SK-N-SH (cell line): ENCODE measurements around the gene INAFM2. TPM values are rescaled to one million over a fixed set of nuclear protein-coding genes. Genes with fewer than 3 reads are reported as not detected.

Source experiments
- CTCF ChIA-PET: fragments of 300-600, 350-600 bp; formaldehyde crosslinking; extraction: SDS; loops from one replicate; lab custom pipeline; 2021; lab: Yijun Ruan, JAX
- POLR2A ChIA-PET: fragments of 350-600 bp; sonication (Branson Sonifier 250); formaldehyde crosslinking; extraction: SDS; loops from one replicate; lab custom pipeline; 2020; ENCODE audit warnings: antibody characterized with exemption, inconsistent platforms; lab: Yijun Ruan, JAX
- DNase-seq: peaks from one replicate; pipeline ENCODE4 v3.0.0; 2012
- H2AFZ ChIP-seq: fragments of 200-600 bp; sonication (generic); 2 replicates; pipeline ENCODE4 v1.8.1; 2016; ENCODE audit warnings: antibody characterized with exemption, mild to moderate bottlenecking, low read depth
- H3F3A ChIP-seq: fragments of 200-600 bp; sonication (generic); replicated peaks from 2 replicates; pipeline ENCODE3; 2016; ENCODE audit warnings: antibody characterized with exemption, mild to moderate bottlenecking; ENCODE audit not compliant: insufficient read depth
- H3K27ac ChIP-seq, 2 experiments: fragments of 200-500 bp in 1 of 2; fragments of 200-600 bp in 1 of 2; sonication (Bioruptor generic) in 1 of 2; sonication (generic), shearing (Covaris generic) in 1 of 2; 2 replicates each; pipeline versions ENCODE4 v1.5.1 to v1.6.1; 2014 to 2016; ENCODE audit warnings: low read depth in 2 of 2, inconsistent platforms in 1 of 2, low read length in 1 of 2, mild to moderate bottlenecking in 1 of 2, mixed read lengths in 1 of 2
- H3K27me3 ChIP-seq: fragments of 200-600 bp; sonication (generic), shearing (Covaris generic); 2 replicates; pipeline ENCODE4 v1.6.1; 2016; ENCODE audit warnings: mixed run types; ENCODE audit not compliant: insufficient read depth
- H3K36me3 ChIP-seq, 2 experiments: fragments of 200-500 bp in 1 of 2; fragments of 200-600 bp in 1 of 2; sonication (Bioruptor generic) in 1 of 2; sonication (generic) in 1 of 2; replicated peaks in 1 of 2; 2 replicates each; pipeline versions ENCODE3 to v1.5.1; 2014 to 2016; ENCODE audit warnings: low read length in 1 of 2, mild to moderate bottlenecking in 1 of 2; ENCODE audit not compliant: insufficient read depth in 2 of 2, control insufficient read depth in 1 of 2
- H3K4me1 ChIP-seq, 2 experiments: fragments of 200-500 bp in 1 of 2; fragments of 200-600 bp in 1 of 2; sonication (Bioruptor generic) in 1 of 2; sonication (generic), shearing (Covaris generic) in 1 of 2; 2 replicates each; pipeline versions ENCODE4 v1.5.1 to v1.6.1; 2014 to 2016; ENCODE audit warnings: low read depth in 1 of 2, low read length in 1 of 2, mixed run types in 1 of 2; ENCODE audit not compliant: insufficient read depth in 2 of 2, control insufficient read depth in 1 of 2
- H3K4me2 ChIP-seq: fragments of 200-600 bp; sonication (generic), shearing (Covaris generic); 2 replicates; pipeline ENCODE4 v1.6.1; 2017; ENCODE audit warnings: mixed run types
- H3K4me3 ChIP-seq, 2 experiments: fragments of 200-500 bp in 1 of 2; fragments of 200-600 bp in 1 of 2; sonication (Bioruptor generic) in 1 of 2; sonication (generic), shearing (Covaris generic) in 1 of 2; 2 replicates each; pipeline versions ENCODE4 v1.5.1 to v1.8.1; 2014 to 2016; ENCODE audit warnings: low read depth in 2 of 2, inconsistent platforms in 1 of 2, low read length in 1 of 2, mild to moderate bottlenecking in 1 of 2, mixed read lengths in 1 of 2, moderate library complexity in 1 of 2
- H3K79me2 ChIP-seq: fragments of 200-600 bp; sonication (generic); 2 replicates; pipeline ENCODE4 v1.8.1; 2017; ENCODE audit warnings: mild to moderate bottlenecking; ENCODE audit not compliant: insufficient read depth
- H3K9ac ChIP-seq: fragments of 200-600 bp; sonication (generic); 2 replicates; pipeline ENCODE4 v1.6.1; 2017; ENCODE audit warnings: mixed run types
- H3K9me2 ChIP-seq: fragments of 200-600 bp; sonication (generic); 2 replicates; pipeline ENCODE4 v1.6.1; 2017; ENCODE audit warnings: mixed run types
- H3K9me3 ChIP-seq: fragments of 200-600 bp; sonication (generic); 2 replicates; pipeline ENCODE4 v1.6.1; 2017; ENCODE audit warnings: mixed run types, mild to moderate bottlenecking, moderate library complexity
- H4K20me1 ChIP-seq: fragments of 200-600 bp; sonication (generic); 2 replicates; pipeline ENCODE4 v1.6.1; 2017; ENCODE audit warnings: mild to moderate bottlenecking, mixed run types; ENCODE audit not compliant: insufficient read depth
- CHD2 ChIP-seq: fragments of 150-350 bp; IDR thresholded peaks from 2 replicates; pipeline ENCODE4 v1.6.1; 2018; ENCODE audit warnings: low read length; ENCODE audit not compliant: partially characterized antibody
- CTCF ChIP-seq: fragments of 200-600 bp; sonication (generic); IDR thresholded peaks from 2 replicates; pipeline ENCODE4 v1.6.1; 2017; ENCODE audit warnings: antibody characterized with exemption, mild to moderate bottlenecking, moderate library complexity
- FOSL2 ChIP-seq: IDR thresholded peaks from 2 replicates; pipeline ENCODE4 v1.4.0; 2012; ENCODE audit warnings: low read depth, mild to moderate bottlenecking, moderate library complexity, borderline replicate concordance
- IRF3 ChIP-seq: fragments of 150-350 bp; IDR thresholded peaks from 2 replicates; pipeline ENCODE4 v1.6.1; 2016; ENCODE audit warnings: mild to moderate bottlenecking, low read depth, low read length
- JUND ChIP-seq: IDR thresholded peaks from 2 replicates; pipeline ENCODE4 v1.4.0; 2012
- MAX ChIP-seq: IDR thresholded peaks from 2 replicates; pipeline ENCODE4 v1.4.0; 2012; ENCODE audit warnings: low read depth
- POLR2AphosphoS5 ChIP-seq: IDR thresholded peaks from 2 replicates; pipeline ENCODE4 v1.6.1; 2012; ENCODE audit warnings: low read depth, low read length
- RAD21 ChIP-seq: IDR thresholded peaks from 2 replicates; pipeline ENCODE4 v1.6.1; 2012; ENCODE audit warnings: mild to moderate bottlenecking, low read length
- RFX5 ChIP-seq: IDR thresholded peaks from 2 replicates; pipeline ENCODE4 v1.6.1; 2012; ENCODE audit warnings: mild to moderate bottlenecking, improper control_type of control experiment, low read length
- SIN3A ChIP-seq: IDR thresholded peaks from 2 replicates; pipeline ENCODE4 v1.6.1; 2012; ENCODE audit warnings: low read depth, mild to moderate bottlenecking, low read length, moderate library complexity, borderline replicate concordance
- SMC3 ChIP-seq: IDR thresholded peaks from 2 replicates; pipeline ENCODE4 v1.6.1; 2012; ENCODE audit warnings: low read depth, low read length, improper control_type of control experiment
- TAF1 ChIP-seq: IDR thresholded peaks from 2 replicates; pipeline ENCODE4 v1.6.1; 2012; ENCODE audit warnings: low read depth, mild to moderate bottlenecking, low read length, moderate library complexity, borderline replicate concordance
- TEAD4 ChIP-seq: IDR thresholded peaks from 2 replicates; pipeline ENCODE4 v1.4.0; 2012; ENCODE audit warnings: mild to moderate bottlenecking, borderline replicate concordance; ENCODE audit not compliant: insufficient read depth
- USF2 ChIP-seq: fragments of 150-350 bp; IDR thresholded peaks from 2 replicates; pipeline ENCODE4 v1.6.1; 2017; ENCODE audit warnings: antibody characterized with exemption, low read length, low read depth, borderline replicate concordance
- WGBS: methylation state at CpG from one replicate; pipeline ENCODE4 v1.1.6; 2017; ENCODE audit warnings: low lambda C conversion rate; 5-methylcytosine and 5-hydroxymethylcytosine counted together
- polyA plus RNA-seq, 3 experiments: library from polyadenylated mRNA; depleted of rRNA; stranded (reverse); fragments of >200 nt; gene quantifications; 2 replicates each; pipeline ENCODE4 v1.2.3, GENCODE V29; 2012

INAFM2 gene
- polyA plus RNA-seq, 1 of the 3 experiments (the other 2 are of a cell fraction) = 7.8 TPM

- ChIA-PET POLR2A (no interaction called here), CTCF (interaction anchor here (0.7 to 70.6 kb wide), 28 partner anchors 4 to 448 kb away, joined by 3 to 2194 read pairs (median 4); partner anchors contain the start of genes ANKRD63, CCDC9B, DISP2 and INAFM2)
- H3K9me3 ChIP-seq = no peaks in the 10 kb centered on the region
- H3K4me2 ChIP-seq = peak overlapping the region; percentile 94
- no peaks in the 10 kb centered on the region for H3K27me3 ChIP-seq
- no peak overlapping the region for H2AFZ ChIP-seq
- 0% methylated on average over 3 of the region's 11 CpGs for WGBS
- peaks cover 19 to 26% of the 10 kb centered on the region in 2 experiments for H3K36me3 ChIP-seq
- peak; percentile 95 for DNase-seq
- H3K27ac ChIP-seq = peak overlapping the region; percentile 96 to 98; a peak in 3 of 4 replicates
- H4K20me1 ChIP-seq = no peaks in the 10 kb centered on the region
- peak overlapping the region; percentile 98 for H3K9ac ChIP-seq
- no peaks in the 10 kb centered on the region for H3K9me2 ChIP-seq
- peaks cover 56 to 62% of the 10 kb centered on the region in 2 experiments; a peak in 3 of 4 replicates for H3K4me1 ChIP-seq
- peaks cover 53% of the 10 kb centered on the region for H3K79me2 ChIP-seq
- TF ChIP-seq RFX5 (no peak), FOSL2 (no peak), MAX (peak; percentile 15; the same call in 1 of the 2 replicates), IRF3 (no peak), JUND (no peak), SIN3A (no peak), SMC3 (peak; percentile 49), CTCF (peak; percentile 89), RAD21 (peak; percentile 81), POLR2AphosphoS5 (no peak), TAF1 (no peak), USF2 (no peak), TEAD4 (no peak), CHD2 (peak; percentile 26)
- H3F3A ChIP-seq = peaks cover 28% of the 10 kb centered on the region
- H3K4me3 ChIP-seq = peak overlapping the region; percentile 51 to 77; a peak in 2 of 4 replicates
These were observed 14.7 kb downstream of the INAFM2 start for GRCh38 chr15:40338041-40338657.
